Caco-2 (cell line): ENCODE data around the gene DNER. TPM values are rescaled to one million over a fixed set of nuclear protein-coding genes. Genes with fewer than 3 reads are reported as not detected.

Experiments used
- BruUV-seq: library from RNA; stranded (reverse); fragments of 400-500 nt; replicated peaks from 2 replicates; lab custom pipeline; 2021; lab: Mats Ljungman, UMichigan
- CTCF ChIA-PET: fragments of 300-600 bp; sonication (Branson Sonifier 250); formaldehyde crosslinking; loops from one replicate; lab custom pipeline; 2022; ENCODE audit warnings: antibody characterized with exemption; lab: Charles Lee
- POLR2A ChIA-PET: fragments of 300-600 bp; sonication (Branson Sonifier 250); formaldehyde crosslinking; loops from one replicate; lab custom pipeline; 2022; ENCODE audit warnings: antibody characterized with exemption; lab: Charles Lee
- DNase-seq, 2 experiments: peaks; one replicate each; pipeline versions ENCODE4 v3.0.0 to v3.0.0-alpha.2; 2020 to 2022
- H3K27me3 ChIP-seq: replicated peaks from 2 replicates; pipeline ENCODE4 v1.6.0; 2011; ENCODE audit warnings: low read length; ENCODE audit not compliant: control insufficient read depth, insufficient read depth
- H3K36me3 ChIP-seq: 2 replicates; pipeline ENCODE4 v1.5.1; 2011; ENCODE audit warnings: low read length; ENCODE audit not compliant: control insufficient read depth, insufficient read depth
- H3K4me1 ChIP-seq: fragments of 250-450 bp; sonication (Bioruptor Pico); 2 replicates; pipeline ENCODE4 v1.5.1; 2020; ENCODE audit warnings: mild to moderate bottlenecking
- H3K4me3 ChIP-seq: 2 replicates; pipeline ENCODE4 v1.5.1; 2011; ENCODE audit warnings: low read depth, mild to moderate bottlenecking, control low read depth, low read length
- H3K9me3 ChIP-seq: fragments of 250-450 bp; sonication (Bioruptor Pico); 2 replicates; pipeline ENCODE4 v1.5.1; 2020; ENCODE audit warnings: mild to moderate bottlenecking, moderate library complexity
- H3K27ac Mint-ChIP-seq: one replicate; pipeline ENCODE4 v1.8.0; 2022; ENCODE audit warnings: mixed read lengths; ENCODE audit not compliant: unreplicated experiment
- H3K27me3 Mint-ChIP-seq: one replicate; pipeline ENCODE4 v1.8.0; 2022; ENCODE audit warnings: mixed read lengths; ENCODE audit not compliant: insufficient read depth, unreplicated experiment
- H3K36me3 Mint-ChIP-seq: one replicate; pipeline ENCODE4 v1.8.0; 2022; ENCODE audit warnings: mild to moderate bottlenecking, mixed read lengths; ENCODE audit not compliant: insufficient read depth, unreplicated experiment
- H3K4me1 Mint-ChIP-seq: one replicate; pipeline ENCODE4 v1.8.0; 2022; ENCODE audit warnings: low read depth, mixed read lengths; ENCODE audit not compliant: unreplicated experiment
- H3K4me3 Mint-ChIP-seq: one replicate; pipeline ENCODE4 v1.8.0; 2022; ENCODE audit warnings: mild to moderate bottlenecking, moderate library complexity, mixed read lengths; ENCODE audit not compliant: unreplicated experiment
- H3K9me3 Mint-ChIP-seq: one replicate; pipeline ENCODE4 v1.8.0; 2022; ENCODE audit warnings: mixed read lengths; ENCODE audit not compliant: unreplicated experiment
- CTCF ChIP-seq, 2 experiments: fragments of 200-600 bp in 1 of 2; IDR thresholded peaks; 1 replicate in 1 of 2; 2 replicates in 1 of 2; pipeline versions ENCODE4 v1.5.1 to v1.8.0; 2011 to 2022; ENCODE audit warnings: antibody characterized with exemption in 1 of 2, control low read depth in 1 of 2, inconsistent platforms in 1 of 2, low read depth in 1 of 2, low read length in 1 of 2, mild to moderate bottlenecking in 1 of 2, moderate library complexity in 1 of 2; ENCODE audit not compliant: insufficient read depth in 1 of 2, severe bottlenecking in 1 of 2, unreplicated experiment in 1 of 2
- intact Hi-C: fragments of 100-400 bp; cut with micrococcal nuclease; formaldehyde crosslinking; loops from one replicate; pipeline ENCODE4 v1.10.0; 2022; ENCODE audit not compliant: unreplicated experiment
- total RNA-seq: library from RNA; stranded (reverse); gene quantifications from 2 replicates; pipeline ENCODE4 v1.2.3, GENCODE V29; 2022

Gene DNER
- total RNA-seq, 1 experiment from 2014 or later = not detected

- Mint-ChIP-seq H3K27me3 (peaks cover 2% of the 10 kb centered on the region), H3K9me3 (no peaks in the 10 kb centered on the region), H3K4me1 (no peaks in the 10 kb centered on the region), H3K27ac (no peak overlapping the region), H3K4me3 (no peak overlapping the region), H3K36me3 (no peaks in the 10 kb centered on the region)
- H3K36me3 ChIP-seq = no peaks in the 10 kb centered on the region
- no peaks in the 10 kb centered on the region for H3K27me3 ChIP-seq
- intact Hi-C loops = no loop called here
- no peak overlapping the region for H3K4me3 ChIP-seq
- no peaks in the 10 kb centered on the region for H3K9me3 ChIP-seq
- CTCF ChIA-PET = no interaction called here
- TF ChIP-seq CTCF (IDR thresholded peaks at IDR 0.05; ENCODE audit: insufficient read depth in 1 of 2, low read depth in 1 of 2, low read length in 1 of 2, severe bottlenecking in 1 of 2, unreplicated experiment in 1 of 2) = no peak
- H3K4me1 ChIP-seq = no peaks in the 10 kb centered on the region
- no TSS peak for BruUV-seq
- POLR2A ChIA-PET = no interaction called here
- DNase-seq = no peak
Observed at GRCh38 chr2:229392196-229392595, 322.2 kb downstream of the DNER start.

GRCh38 chr2:229388731-229389130 lies 325.6 kb downstream of the DNER start:
- Histone ChIP-seq H3K27me3 (no peaks in the 10 kb centered on the region), H3K4me3 (no peak overlapping the region), H3K9me3 (no peaks in the 10 kb centered on the region), H3K36me3 (no peaks in the 10 kb centered on the region), H3K4me1 (no peaks in the 10 kb centered on the region)
- ChIA-PET POLR2A (no interaction called here), CTCF (no interaction called here)
- no peak for DNase-seq
- no TSS peak for BruUV-seq
- Mint-ChIP-seq H3K4me3 (no peak overlapping the region), H3K27me3 (peaks cover 3% of the 10 kb centered on the region), H3K4me1 (no peaks in the 10 kb centered on the region), H3K27ac (no peak overlapping the region), H3K9me3 (peaks cover 11% of the 10 kb centered on the region), H3K36me3 (no peaks in the 10 kb centered on the region)
- no peak for TF ChIP-seq CTCF (IDR thresholded peaks at IDR 0.05; ENCODE audit: insufficient read depth in 1 of 2, low read depth in 1 of 2, low read length in 1 of 2, severe bottlenecking in 1 of 2, unreplicated experiment in 1 of 2)
- intact Hi-C loops = no loop called here

GRCh38 chr2:229387866-229388265 lies 326.5 kb downstream of the DNER start:
- POLR2A ChIA-PET = no interaction called here
- peaks cover 20% of the 10 kb centered on the region for H3K9me3 Mint-ChIP-seq
- CTCF ChIA-PET = no interaction called here
- BruUV-seq = no TSS peak
- H3K27me3 Mint-ChIP-seq = peaks cover 3% of the 10 kb centered on the region
- Histone ChIP-seq H3K4me3 (no peak overlapping the region), H3K9me3 (no peaks in the 10 kb centered on the region), H3K27me3 (no peaks in the 10 kb centered on the region), H3K4me1 (no peaks in the 10 kb centered on the region), H3K36me3 (no peaks in the 10 kb centered on the region)
- no peak for TF ChIP-seq CTCF (IDR thresholded peaks at IDR 0.05; ENCODE audit: insufficient read depth in 1 of 2, low read depth in 1 of 2, low read length in 1 of 2, severe bottlenecking in 1 of 2, unreplicated experiment in 1 of 2)
- no peak overlapping the region for H3K27ac Mint-ChIP-seq
- no peak overlapping the region for H3K4me3 Mint-ChIP-seq
- intact Hi-C loops = no loop called here
- no peaks in the 10 kb centered on the region for H3K4me1 Mint-ChIP-seq
- no peak for DNase-seq
- H3K36me3 Mint-ChIP-seq = no peaks in the 10 kb centered on the region
